ENCODE results near the gene INPP5A.
"Not testable (repeated sequence)": the region's sequence is repeated elsewhere in the genome, so short reads cannot be mapped to it uniquely, and the experiment has no call there.

Gene INPP5A, protein sequence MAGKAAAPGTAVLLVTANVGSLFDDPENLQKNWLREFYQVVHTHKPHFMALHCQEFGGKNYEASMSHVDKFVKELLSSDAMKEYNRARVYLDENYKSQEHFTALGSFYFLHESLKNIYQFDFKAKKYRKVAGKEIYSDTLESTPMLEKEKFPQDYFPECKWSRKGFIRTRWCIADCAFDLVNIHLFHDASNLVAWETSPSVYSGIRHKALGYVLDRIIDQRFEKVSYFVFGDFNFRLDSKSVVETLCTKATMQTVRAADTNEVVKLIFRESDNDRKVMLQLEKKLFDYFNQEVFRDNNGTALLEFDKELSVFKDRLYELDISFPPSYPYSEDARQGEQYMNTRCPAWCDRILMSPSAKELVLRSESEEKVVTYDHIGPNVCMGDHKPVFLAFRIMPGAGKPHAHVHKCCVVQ

DNA sequence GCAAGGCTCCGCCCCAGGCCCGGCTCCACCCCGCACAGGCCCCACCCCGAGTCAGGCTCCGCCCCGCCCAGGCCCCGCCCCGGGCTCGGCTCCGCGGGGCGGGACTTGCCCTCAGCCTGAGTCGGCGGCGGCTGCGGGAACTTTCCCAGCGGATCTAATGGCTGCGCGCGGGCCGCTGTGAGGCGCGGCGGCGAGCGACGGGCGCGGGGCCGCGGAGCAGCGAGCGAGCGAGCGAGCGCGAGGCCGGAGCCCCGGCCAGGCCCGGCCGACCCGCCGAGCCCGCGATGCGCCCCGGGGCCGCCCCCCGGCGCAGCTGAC lies at the start of gene INPP5A:
TSS of gene INPP5A (plus strand) at position 104 of the 318 bp plus-strand sequence. CDS start 310 bp downstream, outside the sequence.
- no peak for DNase-seq

GRCh38 chr10:132488231-132488821 lies 49.3 kb upstream of the INPP5A start:
- DNase-seq: no peak

DNA sequence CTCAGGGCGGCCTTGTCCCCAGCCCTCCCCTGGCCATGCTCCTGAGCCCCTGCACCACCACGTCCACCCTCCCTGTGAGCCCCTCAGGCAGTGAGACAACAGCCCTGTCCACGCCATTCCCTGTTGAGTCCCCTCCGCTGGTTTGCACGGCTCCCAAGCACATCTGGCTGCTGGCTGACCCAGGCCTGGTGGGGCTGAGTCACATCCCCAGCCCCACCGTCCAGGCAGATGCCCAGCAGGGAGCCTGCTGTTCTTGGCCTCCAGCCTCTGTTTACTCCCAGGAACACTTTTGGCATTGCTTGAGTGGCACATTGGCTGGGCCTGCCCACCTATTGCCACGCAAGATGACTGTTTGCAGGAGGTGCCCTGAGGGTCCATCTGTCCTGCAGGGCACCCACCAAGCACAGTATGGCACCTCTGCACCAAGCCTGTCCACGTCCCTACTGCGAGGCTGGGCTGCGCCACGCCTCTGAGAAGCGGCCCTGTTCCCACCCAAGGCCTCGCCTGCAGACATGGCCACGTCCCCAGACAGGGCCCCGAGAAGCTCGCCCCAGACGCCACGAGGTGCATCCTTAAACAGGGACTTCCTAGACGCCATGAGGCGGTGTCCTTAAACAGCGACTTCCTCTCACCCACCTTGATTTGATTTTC lies 48.4 kb upstream of the INPP5A start:
- DNase-seq: no peak

- no peak for DNase-seq
These were observed 47.7 kb upstream of the INPP5A start for GRCh38 chr10:132489704-132490534.

GRCh38 chr10:132491534-132491933 lies 46.1 kb upstream of the INPP5A start:
- DNase-seq: not testable (repeated sequence)

GRCh38 chr10:132492323-132493025 lies 45.1 kb upstream of the INPP5A start:
- DNase-seq: no peak

- DNase-seq: no peak
These were observed 44.3 kb upstream of the INPP5A start for GRCh38 chr10:132493246-132493755.

GRCh38 chr10:132493756-132494290 lies 43.8 kb upstream of the INPP5A start:
- DNase-seq: no peak

GRCh38 chr10:132494866-132495630 lies 42.5 kb upstream of the INPP5A start:
- DNase-seq: no peak

DNA sequence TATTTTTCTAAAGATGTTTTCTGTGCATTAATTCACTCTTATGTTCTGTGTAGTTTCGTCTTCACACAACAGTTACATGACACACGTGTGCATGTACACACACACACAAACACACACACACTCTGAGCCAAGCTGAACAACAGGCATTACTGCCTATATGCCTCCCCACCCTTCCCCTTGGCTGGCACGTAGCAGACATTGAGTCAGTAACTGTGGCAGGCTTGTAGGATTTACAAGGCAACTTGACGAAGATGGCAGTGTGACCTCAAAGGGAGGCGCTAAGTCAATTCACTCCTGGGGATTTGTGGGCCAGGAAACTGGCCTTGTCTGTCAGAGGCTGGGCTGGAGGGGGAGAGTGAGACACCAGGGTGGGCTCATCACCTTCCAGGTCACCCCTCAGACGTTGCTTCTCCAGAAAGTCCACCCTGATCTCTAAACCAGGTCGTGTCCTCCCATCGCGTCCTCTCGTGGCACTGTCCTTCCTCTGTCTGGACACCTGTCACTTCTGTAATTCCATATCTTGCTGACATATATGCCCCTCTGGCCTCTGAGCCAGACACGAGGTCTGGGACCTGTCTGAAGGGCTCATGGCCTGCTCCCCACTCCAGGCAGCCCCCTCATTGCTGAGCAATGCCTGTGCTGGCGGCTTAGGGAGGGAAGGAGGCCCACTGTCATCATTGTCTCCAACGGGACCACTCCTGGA lies 41.1 kb upstream of the INPP5A start:
- DNase-seq: no peak

DNA sequence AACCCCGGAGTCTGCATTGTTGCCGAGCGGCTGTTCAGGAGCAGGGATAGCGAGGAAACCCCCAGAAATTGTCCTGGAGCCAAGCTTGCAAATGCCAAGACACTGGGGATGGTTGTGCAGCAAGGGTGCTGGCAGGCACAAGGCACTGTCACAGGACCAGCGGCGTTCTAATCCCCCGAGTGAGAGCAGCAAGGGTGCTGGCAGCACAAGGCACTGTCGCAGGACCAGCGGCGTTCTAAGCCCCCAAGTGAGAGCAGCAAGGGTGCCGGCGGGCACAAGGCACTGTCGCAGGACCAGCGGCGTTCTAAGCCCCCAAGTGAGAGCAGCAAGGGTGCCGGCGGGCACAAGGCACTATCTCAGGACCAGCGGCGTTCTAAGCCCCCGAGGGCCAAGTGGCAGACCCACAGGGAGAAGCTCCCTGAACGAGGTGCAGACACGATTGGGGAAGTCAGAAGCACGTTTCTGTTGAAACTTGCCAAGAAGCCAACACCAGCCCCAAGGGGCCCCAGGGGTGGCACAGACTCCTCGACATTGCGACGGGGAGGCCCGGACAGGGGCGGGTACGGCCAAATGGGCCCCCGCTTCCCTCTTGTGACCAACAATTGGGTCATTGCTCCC lies 40.4 kb upstream of the INPP5A start:
- DNase-seq: peak; percentile 16

DNA sequence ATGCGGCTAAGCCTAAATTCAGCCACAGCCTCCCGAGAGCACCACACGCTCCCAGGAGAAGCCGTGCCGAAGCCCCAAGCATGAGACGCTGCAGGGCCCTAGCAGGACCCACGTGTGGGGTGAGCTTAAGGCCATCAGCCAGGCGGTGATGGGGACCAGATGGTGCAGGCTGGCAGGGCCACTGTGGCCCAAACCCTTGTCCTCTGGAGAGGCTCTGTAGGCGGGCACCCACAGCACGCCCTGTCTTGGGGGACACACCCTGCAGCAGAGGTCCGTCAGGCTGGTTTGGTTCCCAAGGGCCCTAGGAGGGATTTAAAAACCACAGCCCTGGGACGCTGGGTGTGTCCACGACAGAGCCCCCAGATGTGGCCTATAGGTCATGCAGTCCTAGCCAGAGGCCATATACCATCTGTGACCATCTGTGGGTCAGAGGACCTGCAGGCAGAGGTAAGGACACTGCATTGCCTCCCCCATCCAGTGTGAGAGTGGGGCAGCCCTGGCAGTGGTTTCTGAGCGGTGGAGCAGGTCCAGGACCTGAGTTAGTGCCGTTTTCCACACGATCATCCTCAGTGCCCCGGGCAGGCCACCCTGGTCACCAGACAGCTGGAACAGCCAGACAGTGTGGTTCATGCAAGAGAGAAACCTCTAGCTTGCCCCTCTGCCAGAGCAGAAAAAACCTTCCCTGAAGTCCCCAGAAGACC lies 39.6 kb upstream of the INPP5A start:
- no peak for DNase-seq

- no peak for DNase-seq
These were observed 38.8 kb upstream of the INPP5A start for GRCh38 chr10:132498562-132499366.

GRCh38 chr10:132499367-132499685 lies 38.3 kb upstream of the INPP5A start:
- DNase-seq: no peak

GRCh38 chr10:132500781-132501415 lies 36.7 kb upstream of the INPP5A start:
- DNase-seq: no peak

GRCh38 chr10:132502544-132503300 lies 34.9 kb upstream of the INPP5A start:
- no peak for DNase-seq

All from right hindlimb (tissue), 1 donor.